GM18907 (cell line): ENCODE results near the gene SPNS2.
A peak's percentile ranks its signal among the peaks of the same experiment; 100 is the strongest.

Experiments used
- ATAC-seq: cut with Tn5 transposase; IDR thresholded peaks from one replicate; pipeline ENCODE4 v1.9.1; 2021; ENCODE audit warnings: mild to moderate bottlenecking, moderate library complexity; ENCODE audit not compliant: unreplicated experiment

The SPNS2 gene

GRCh38 chr17:4548721-4549531, 50.2 kb downstream of the SPNS2 start:
- ATAC-seq = no peak

DNA sequence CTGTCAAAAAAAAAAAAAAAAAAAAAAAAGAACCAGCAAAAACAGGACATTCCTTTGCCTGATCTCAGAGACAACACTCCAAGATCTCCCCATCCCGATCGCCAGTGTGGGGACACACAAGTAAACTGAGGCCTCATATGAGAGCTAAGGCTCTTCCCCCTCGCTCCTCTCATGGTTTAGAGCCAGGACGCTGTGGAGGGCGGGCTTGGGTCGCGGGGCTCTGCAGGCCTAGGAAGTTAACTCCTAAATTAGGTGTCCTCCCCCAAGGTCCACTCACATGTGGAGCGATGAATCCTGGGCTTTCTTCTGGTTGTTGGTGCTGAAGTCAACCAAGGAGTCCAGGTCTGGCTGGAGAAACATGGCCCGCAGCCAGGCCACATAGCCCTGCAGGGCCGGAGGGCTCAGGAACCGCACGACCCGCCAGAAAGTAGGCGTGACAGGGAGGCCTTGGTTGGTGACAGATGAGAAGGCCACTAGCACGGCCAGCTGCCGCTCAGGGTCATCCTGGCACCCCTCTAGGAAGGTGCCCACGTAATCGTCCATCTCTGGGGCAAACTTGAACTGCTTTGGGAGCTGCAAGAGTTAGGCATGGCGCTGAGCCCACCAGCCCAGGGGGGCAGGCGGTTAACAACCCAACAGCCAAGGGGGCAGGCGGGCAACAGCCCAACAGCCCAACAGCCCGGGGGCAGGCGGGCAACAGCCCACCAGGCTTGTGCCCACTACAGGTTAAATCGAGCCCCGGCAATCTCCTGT, 51.3 kb downstream of the SPNS2 start:
- ATAC-seq = no peak

- no peak for ATAC-seq
Observed at GRCh38 chr17:4550534-4551039, 51.9 kb downstream of the SPNS2 start.

DNA sequence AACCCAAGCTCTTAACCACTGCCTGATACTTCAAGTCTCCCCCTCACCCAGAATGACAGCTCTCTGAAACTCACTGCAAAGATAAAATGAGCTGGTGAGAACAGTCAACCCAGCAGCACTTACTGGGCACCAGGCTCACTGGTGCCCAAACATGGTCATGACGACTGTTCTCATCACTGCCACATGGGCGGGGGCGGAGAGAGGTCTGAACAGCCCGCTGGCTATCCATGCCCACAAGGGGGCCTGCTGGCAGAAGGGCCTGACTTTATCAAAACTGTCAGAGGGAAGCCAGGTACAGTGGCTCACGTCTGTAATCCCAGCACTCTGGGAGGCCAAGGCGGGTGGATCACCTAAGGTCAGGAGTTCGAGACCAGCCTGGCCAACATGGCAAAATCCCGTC, 52.5 kb downstream of the SPNS2 start:
- ATAC-seq = no peak

- no peak for ATAC-seq
Observed at GRCh38 chr17:4551796-4552525, 53.3 kb downstream of the SPNS2 start.

- ATAC-seq = no peak
Observed at GRCh38 chr17:4553669-4554068, 55.0 kb downstream of the SPNS2 start.

DNA sequence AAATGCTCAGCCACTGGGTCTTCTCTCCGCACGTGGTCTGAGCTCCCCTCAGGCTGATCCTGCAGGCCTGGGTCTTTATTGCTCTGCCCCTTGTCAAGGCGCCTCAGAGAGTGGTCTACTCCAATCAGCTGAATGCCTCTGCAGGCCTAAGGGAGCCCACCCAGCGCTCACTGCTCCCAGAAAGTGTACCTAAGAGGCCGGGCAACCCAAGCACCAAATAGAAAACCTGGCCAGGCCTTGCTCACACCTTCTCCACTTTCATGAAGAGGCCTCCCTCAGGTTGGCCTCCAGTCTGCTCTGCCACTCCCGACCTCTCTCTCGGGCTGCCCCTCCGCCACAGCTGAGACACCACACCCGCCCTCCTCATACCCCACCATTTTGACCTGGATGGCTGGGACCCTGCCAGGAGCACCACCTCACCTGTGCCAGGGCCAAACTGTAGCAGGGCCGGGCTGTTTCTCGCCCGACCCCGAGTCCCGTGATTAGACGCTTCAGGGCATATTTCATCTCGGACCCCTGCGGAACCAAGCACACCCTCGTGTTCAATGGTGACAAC, 55.8 kb downstream of the SPNS2 start:
- ATAC-seq = peak; percentile 5

DNA sequence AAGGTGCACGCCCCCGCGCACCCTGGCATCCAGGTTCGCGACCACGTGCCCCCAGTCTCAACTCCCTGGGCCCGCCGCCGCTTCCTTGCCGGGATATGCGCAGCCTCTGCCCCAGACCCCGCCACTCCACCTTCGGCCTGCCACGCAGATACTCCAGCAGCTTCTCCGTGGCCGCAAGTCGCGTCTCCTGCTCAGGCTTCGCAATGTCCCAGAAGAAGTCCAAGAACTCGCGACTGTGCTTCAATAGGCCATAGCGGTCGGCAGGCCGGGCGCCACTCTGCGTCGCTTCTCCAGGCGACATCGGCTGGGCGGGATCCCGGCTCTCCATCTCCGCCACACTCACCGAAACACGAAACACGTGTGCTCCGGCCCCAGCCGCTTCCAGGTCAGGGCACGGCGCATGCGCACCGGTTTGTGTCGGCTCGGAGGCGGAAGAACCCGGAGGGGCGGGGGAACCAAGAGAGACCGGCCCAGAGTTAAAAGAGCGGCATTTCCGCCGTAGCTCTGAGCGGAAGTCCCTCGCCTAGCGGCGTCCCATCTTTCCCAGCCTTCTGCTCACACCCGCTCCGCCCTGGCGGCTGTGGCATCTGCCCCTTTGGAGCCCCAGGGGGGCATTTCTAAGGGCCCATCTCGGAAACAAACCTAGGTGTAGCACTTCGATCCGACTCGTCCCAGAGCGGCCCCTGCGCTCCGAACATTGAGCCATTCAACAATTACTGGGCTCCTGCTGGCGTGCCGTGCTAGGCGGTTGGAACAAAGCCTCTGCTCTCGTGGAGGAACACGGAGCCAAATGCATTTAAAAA, 56.5 kb downstream of the SPNS2 start, which contains the start of gene MYBBP1A:
MYBBP1A (minus strand) TSS at position 388 of the 803 bp plus-strand sequence; CDS start at position 328, 60 bp downstream.
- ATAC-seq = peak; percentile 72

DNA sequence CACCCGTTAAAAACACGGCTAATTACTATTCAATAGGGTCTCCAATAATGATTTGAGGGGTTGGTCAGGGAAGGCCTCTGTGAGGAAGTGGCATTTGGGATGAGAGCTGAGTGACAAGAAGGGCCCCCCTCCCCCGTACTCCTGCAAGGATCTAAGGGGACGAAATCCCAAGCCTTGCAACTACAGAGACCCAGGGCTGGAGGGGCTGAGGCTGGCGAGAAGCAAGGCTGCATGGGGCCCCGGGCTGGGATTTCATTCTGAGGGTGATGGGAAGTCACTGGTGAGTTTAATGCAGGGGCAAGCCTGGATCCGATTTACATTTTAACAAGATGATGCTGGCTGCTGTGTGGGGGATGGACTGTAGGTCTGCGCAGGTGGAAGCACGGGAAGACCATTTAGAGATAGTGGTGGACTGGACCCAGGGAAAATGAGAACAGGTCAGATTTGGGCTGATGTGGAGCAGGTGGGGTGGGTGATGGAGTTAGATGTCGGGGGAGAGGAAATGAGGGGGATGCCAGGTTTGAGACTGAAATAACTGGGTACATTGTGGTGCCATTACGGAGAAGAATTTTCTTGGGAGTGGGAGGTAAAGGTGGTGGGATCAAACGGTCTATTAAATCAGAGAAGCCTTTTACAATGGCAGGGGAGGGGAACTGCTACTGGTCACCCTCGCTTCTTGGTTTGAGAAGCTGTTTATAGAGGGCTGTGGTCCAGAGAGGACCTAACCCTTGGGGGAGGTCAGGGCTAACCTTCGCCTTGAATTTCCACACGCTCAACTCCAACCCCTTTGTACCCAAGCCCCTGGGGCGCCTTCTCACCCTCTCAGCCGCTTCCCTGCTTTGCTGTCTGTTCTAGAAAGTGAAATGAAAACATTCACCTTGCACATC, 57.4 kb downstream of the SPNS2 start:
- ATAC-seq = no peak

- no peak for ATAC-seq
Observed at GRCh38 chr17:4556996-4557395, 58.3 kb downstream of the SPNS2 start.

- ATAC-seq = no peak
Observed at GRCh38 chr17:4557626-4558346, 59.1 kb downstream of the SPNS2 start.

DNA sequence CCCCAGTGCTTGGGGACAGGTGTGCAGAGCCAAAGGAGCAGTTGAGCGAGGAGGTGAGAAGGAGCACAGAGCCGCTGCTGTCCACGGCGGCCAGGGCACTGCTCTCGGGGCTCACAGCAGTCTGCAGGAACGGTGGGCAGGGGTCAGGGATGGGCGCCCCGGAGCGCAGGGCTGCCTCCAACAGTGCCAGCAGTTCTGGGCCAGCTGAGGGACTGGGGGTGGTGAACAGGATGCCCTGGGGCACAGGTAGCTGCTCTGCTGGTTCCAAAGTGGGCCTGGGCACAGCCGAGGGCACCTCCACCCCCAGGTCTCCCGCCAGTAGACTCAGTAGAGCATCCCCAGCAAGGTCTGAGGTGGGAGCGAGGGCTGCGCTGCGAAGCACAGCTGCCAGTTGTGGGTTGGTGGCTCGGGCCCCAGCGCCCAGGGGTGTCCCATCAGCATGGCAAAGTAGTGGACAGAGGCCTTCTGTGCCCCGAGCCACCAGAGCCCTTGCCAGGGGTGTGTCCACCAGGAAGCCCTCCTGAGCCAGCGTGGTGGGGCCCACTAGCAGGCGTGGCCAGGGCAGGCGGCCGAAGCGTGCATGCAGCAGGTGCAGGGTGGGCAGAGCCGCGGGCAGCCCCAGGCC, 59.8 kb downstream of the SPNS2 start:
- ATAC-seq = no peak

- no peak for ATAC-seq
Observed at GRCh38 chr17:4559139-4559791, 60.6 kb downstream of the SPNS2 start.

DNA sequence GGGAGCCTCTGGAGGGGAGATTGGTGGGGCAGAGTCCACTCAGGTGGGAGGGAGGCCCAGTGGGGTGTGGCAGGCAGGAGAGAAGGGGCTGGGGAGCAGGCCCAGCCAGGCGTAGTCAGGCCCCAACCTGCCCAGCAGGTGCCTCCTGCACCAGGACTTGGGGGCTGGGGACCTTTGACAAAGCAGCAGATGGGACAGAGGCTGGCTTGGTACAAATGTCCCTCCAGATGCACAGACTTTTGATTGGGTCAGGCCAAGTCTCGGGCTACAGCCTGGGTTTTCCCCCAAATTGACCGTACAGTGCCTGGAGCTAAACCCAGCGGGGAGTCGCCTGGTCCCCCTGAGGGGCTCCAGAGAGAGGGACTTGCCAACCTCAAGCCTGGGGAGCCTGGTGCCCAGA, 61.3 kb downstream of the SPNS2 start:
- ATAC-seq = no peak

DNA sequence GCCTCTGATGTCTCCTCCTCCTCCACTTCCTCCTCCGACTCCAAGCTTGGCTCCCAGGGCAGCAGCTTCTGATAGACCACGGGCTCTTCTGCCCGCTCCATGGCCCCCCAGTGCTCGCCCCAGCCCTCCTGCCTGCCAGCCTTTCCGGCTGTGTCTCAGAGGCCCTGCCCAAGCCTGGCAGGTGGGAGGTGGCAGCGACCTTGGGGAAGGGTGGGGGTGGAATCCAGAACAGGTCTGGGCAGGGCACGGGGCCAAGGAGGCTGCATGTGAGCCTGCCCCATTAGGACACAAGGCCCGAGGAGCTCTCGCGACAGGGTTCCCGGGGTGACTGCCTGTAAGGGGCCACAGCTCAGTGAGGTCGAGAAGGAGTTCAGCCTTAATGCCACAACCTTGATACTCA, 61.7 kb downstream of the SPNS2 start, which contains the start of gene GGT6:
GGT6 (minus strand) TSS at position 157 of the 400 bp plus-strand sequence; CDS start at position 101, 56 bp downstream.
- no peak for ATAC-seq

DNA sequence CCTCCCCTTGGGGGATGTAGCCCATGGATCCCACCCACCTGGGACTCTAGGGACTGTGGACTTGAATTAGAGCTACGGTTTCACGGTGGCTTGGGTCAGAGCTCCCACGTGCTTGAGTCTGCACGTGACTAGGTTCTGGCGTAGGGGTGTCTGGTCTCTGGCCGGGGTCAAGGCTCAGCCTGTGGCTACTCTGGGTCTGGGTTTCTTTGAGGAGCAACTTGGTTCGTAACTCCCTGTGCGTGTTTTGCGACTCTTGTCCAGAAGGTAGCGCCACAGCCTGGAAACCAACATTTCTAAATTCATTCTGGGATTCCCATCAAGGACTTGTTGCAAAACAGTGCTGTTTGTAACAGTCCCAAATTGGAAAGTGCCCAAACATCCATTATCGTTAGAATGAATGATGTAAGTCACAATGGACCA, 62.2 kb downstream of the SPNS2 start:
- no peak for ATAC-seq
